ACHN (cell line): ENCODE data around the gene DDX17.

Experiments
- DNase-seq: peaks from one replicate; pipeline ENCODE4 v3.0.0-alpha.2; 2015
- in situ Hi-C: cut with HindIII; loops from 2 replicates; pipeline ENCODE4 v1.10.0; 2017; ENCODE audit warnings: low sequenced_read_pairs, low pct_ligation_motif_present, low pct_unique_long_range_greater_than_20kb

DDX17 gene

GRCh38 chr22:38506118-38506962, at the start of gene DDX17:
DDX17 (minus strand) TSS chr22:38506311.
- in situ Hi-C loops = no loop called here
- DNase-seq = peak; percentile 91

DNA sequence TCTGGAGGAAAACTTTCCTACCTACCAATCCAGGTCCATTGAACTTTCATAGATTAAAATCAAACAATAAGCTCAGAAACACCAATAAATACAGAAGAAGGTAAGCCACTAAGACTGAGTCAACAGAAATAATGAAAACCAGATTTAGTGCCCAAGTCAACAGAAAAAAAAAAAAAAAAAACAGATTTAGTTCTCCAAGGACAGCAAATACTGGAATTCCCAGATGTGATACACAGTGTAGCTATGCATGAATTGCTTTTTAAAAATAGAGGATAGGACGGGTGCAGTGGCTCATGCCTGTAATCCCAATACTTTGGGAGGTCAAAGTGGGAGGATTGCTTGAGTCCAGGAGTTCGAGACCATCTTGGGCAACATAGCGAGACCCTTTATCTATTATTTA, 48.2 kb upstream of the DDX17 start:
- in situ Hi-C loops = no loop called here
- DNase-seq = no peak

DNA sequence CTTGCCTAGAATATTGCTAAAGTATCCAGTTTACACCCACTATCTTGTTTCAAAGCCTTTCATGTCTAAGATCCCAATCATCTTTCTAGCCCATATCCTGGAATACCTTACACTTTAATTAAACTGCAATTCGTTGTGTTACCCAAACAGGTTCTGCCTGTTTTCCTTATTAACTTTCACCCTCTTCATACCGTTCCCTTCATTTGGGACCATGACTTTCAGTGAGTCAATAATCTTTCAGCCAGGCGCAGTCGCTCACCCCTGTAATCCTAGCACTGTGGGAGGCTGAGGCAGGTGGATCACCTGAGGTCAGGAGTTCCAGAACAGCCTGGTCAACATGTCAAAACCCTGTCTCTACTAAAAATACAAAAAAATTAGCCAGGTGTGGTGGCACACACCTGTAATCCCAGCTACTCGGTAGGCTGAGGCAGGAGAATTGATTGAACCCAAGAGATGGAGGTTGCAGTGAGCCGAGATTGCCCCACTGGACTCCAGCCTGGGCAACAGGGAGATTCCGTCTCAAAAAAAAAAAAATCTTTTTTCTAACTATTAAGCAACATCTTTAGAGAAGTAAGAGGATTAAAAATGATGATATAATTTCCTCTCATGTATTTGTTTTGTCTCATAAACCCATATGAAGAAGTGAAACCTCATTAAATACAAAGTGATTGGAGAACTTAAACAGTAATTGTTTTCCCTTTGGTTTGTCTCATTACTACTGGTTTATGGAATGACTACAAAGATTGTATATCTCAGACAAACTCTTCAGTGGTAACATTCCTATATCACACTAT, 43.2 kb upstream of the DDX17 start:
- in situ Hi-C loops = no loop called here
- DNase-seq = no peak

DNA sequence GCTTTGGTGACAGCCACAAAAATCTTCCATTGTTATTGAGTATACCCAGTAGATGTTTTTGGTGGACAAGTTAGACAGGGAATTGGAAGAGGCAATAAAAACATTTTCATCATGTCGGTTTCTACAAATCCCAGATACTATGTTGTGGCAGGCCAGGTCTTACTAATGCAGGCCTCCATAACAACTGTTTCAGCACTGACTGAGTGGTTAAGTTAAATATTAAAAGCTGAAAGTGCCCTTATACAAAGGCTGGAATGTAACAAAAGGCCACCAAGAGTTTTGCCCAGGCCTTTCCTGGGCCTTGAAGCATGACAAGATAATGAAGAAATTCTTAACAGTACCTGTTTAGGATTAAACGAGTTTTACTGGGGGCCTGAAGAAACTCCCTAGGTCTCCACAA, 34.6 kb upstream of the DDX17 start:
- DNase-seq = peak; percentile 50
- in situ Hi-C loops = no loop called here

DNA sequence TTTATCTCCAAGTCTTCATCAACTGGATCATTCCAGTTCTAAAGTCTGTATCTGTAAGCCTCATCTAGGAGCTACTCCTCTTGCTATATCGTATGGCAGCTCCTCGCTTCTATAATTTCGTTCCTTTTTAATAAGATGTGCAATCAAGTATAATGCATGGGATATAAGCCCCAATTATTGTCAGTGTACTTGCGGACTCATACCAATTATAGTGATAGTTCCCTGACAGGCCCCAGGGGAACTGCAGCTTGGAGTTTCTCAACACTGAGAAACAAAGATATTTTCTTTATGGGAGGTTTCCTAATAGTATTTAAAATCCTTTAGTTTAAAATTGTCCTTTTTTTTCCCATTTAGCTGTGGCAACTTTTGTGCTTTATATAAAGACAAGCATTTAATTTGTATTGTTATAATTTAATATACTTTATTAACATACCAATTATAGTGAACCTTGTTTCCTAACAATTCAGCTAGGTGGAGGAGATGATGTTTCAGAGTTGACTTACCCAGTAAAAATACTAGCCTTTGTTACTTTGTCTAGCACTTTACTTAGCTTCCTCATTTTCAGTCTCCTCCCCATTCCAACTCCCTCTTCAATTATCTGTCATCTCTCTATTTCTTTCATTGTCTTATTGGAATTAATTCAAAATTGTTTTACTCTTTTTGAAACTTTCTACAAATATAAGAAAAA, 25.3 kb upstream of the DDX17 start:
- in situ Hi-C loops = no loop called here
- DNase-seq = no peak

- no peak for DNase-seq
- in situ Hi-C loops = no loop called here
Observed at GRCh38 chr22:38524429-38524828, 18.3 kb upstream of the DDX17 start.

DNA sequence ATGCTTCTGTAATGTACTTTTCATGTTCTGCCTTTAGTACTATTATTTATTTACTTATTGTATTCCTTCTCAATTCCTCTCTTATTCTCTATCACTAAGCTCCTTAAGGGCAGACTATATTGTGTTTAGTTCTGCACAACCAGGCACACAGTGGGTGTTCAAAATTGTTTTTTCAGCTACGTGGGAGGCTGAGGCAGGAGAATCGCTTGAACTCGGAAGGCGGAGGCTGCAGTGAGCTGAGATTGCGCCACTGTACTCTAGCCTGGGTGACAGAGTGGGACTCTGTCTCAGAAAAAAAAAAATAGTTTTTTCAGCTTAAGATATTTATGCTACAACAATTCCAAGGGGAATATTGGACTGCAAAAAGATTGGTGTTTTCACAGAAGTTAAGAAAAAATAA, 17.4 kb upstream of the DDX17 start:
- in situ Hi-C loops = no loop called here

GRCh38 chr22:38523029-38523428, 16.9 kb upstream of the DDX17 start:
- in situ Hi-C loops = no loop called here

More for the DNA sequence above, 17.4 kb upstream of the DDX17 start:
- no peak for DNase-seq

GRCh38 chr22:38519453-38520250, 13.5 kb upstream of the DDX17 start:
- in situ Hi-C loops = no loop called here
- no peak for DNase-seq

More at GRCh38 chr22:38523029-38523428, 16.9 kb upstream of the DDX17 start:
- DNase-seq = no peak

GRCh38 chr22:38518620-38519019, 12.5 kb upstream of the DDX17 start:
- in situ Hi-C loops = no loop called here
- DNase-seq = no peak

DNA sequence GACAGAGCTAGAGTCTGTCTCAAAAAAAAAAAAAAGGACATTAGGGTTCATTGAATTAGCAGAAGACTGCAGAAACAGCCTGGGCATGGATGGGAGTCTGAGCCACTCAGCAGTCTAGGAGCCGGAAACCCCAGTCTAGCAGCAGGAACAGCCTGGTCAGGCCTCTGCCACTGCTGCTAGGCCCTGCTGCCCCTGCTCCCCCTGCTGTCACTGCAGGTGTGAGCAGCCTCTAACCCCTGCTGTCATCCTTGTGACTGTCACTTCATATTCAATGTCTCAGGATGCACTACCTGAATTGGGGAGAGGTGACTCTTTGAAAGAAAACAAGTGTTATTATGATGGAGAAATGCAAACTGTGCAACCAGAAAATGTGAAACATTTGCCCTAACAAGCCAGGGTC, 7.0 kb upstream of the DDX17 start:
- DNase-seq = no peak
- in situ Hi-C loops = no loop called here

DNA sequence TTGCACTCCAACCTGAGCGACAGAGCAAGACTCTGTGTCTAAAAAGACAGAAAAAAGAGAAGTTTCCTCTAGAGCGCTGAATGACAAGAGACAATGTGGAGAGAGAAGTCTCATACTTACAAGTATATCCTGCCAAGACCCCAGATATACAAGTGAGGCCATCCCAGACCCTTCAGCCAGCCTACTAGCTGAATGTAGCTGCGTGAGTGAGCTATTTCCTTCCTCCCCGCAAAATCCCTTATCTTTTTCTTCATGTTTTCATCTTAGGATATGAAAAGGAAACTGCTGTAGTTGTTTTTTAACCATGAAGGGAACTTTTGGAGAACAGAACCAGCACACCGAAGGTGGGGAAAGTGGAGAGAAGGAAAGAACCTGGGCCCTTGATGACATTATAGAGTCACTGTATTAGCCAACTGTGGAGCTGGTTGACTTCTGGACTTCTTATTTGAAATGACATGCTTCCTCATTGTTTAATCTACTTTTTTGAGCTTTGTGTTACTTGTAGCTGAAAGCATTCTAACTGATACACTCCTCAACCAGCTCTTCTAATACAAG, 4.4 kb upstream of the DDX17 start:
- in situ Hi-C loops = no loop called here
- DNase-seq = no peak

DNA sequence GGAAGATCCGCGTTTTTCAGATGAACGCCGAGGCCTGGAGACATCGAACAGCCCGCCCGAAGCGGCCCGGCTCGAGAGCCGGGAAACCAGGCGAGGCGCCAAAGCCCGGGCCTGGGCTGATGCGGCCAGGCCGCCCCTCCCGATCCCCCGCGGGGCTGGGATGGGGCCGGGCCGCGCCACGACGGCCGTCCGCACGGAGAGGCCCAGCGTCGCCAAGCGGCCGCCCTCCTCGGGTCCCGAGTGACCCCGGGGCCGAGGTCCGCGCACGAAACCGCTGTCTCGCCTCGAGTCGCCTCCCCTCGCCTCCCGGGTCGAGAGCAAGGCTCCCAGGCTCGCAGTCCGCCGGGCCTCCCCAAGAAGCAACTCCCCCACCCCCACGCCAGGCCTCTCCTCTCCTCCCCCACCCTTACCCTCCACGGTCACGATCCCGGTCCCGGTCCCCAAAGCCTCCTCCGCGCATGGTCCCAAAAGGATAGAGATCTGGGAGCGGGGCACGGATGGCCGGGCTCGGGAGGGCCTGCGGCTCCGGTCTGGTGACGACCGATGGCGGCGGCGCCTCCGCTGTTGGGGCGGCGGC, 482 bp downstream of the DDX17 start:
- in situ Hi-C loops = no loop called here
- DNase-seq = peak; percentile 50

DNA sequence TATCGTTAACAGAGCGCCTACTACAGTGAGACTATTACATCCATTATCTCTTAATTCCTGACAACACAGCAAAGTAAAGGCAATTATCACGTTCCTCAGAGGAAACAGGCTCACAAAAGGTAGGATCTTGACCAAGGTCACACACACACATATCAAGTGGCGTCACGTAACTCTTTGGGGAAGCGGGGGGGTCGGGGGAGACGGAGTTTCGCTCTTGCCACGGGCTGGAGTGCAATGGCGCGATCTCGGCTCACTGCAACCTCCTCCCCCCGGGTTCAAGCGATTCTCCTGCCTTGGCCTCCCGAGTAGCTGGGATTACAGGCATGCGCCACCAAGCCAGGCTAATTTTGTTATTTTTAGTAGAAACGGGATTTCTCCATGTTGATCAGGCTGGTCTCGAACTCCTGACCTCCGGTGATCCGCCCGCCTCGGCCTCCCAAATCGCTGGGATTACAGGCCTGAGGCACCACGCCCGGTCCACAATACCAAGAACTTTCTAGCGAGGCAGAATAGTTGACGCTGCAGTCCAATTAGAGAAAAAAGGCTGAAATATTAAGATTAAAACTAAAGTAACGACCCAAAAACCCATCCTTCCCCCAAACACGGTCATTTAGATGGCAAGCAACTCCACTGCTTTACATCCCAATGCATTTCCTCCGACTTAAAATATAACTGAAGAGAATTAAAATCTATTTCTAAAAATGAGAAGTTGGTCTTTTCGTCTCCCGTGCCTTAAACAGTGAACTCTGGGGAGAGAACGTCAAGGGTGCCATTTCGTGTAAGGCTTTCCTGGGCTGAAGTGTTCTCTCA, 1.2 kb downstream of the DDX17 start:
- in situ Hi-C loops = no loop called here
- peak; percentile 44 for DNase-seq

GRCh38 chr22:38503021-38503420, 3.1 kb downstream of the DDX17 start:
- no peak for DNase-seq
- in situ Hi-C loops = no loop called here

DNA sequence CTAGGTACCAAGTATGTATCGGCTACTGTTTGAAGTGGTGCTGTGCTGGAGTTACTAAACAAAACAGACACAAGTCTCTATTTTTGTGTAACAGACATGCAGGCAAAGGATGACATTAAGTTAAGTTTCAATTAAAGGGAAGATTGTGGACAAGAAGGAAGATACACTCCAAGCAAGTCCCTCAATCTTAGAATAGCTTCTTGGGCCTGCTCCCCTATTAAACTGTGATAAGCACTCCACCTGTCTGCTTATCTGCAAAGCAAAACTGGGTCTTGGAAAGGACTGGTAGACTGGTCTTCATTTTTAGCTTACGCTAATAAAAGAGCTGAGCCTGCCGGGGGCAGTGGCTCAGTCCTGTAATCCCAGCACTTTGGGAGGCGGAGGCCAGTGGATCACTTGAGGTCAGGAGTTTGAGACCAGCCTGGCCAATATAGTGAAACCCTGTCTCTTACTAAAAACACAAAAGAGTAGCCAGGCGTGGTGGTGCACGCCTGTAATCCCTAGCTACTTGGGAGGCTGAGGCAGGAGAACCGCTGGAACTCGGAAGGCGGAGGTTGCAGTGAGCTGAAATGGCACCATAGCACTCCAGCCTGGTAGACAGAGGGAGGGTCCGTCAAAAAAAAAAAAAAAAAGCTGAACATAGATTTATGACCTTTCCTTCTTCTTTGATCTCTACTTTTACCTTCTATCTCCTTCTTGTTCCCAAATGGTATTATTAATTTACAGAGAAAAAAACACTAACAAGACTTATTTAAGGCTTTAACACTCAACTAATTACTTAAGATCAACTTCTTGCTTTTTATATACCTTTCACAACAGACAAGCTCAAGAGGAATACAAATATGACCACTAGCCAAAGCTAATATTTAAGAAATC, 4.1 kb downstream of the DDX17 start:
- in situ Hi-C loops = no loop called here
- DNase-seq = no peak
